Stimulated activated CD8-positive, alpha-beta memory T cell treated with anti-CD3 and anti-CD28 coated beads, Interleukin-4, amount 100 ng/mL, for 4 hours (primary cell): Measurements from ENCODE around the gene FMNL1.

Source experiments
- DNase-seq, 2 donors: peaks; one replicate each; pipeline ENCODE4 v3.0.0-alpha.2; 2020; ENCODE audit warnings: low read depth in 2 of 2, low spot score in 1 of 2

Gene FMNL1

GRCh38 chr17:45222996-45223538 lies 1.4 kb downstream of the FMNL1 start:
- DNase-seq: no peak

GRCh38 chr17:45223539-45224528 lies 2.1 kb downstream of the FMNL1 start:
- no peak for DNase-seq

- DNase-seq: no peak
Measured at GRCh38 chr17:45224671-45225050, 3.0 kb downstream of the FMNL1 start.

GRCh38 chr17:45225051-45225700 lies 3.5 kb downstream of the FMNL1 start:
- no peak for DNase-seq

GRCh38 chr17:45225964-45226530 lies 4.4 kb downstream of the FMNL1 start:
- peak; percentile 86 to 96 for DNase-seq

GRCh38 chr17:45226576-45226975 lies 4.9 kb downstream of the FMNL1 start:
- no peak for DNase-seq

- no peak for DNase-seq
Measured at GRCh38 chr17:45227101-45227925, 5.6 kb downstream of the FMNL1 start.

GRCh38 chr17:45227926-45228762 lies 6.5 kb downstream of the FMNL1 start:
- DNase-seq: no peak

- peak; percentile 46 to 75 for DNase-seq
Measured at GRCh38 chr17:45228763-45229539, 7.3 kb downstream of the FMNL1 start.

- DNase-seq: no peak
Measured at GRCh38 chr17:45229681-45230409, 8.2 kb downstream of the FMNL1 start.

- no peak for DNase-seq
Measured at GRCh38 chr17:45230410-45230786, 8.7 kb downstream of the FMNL1 start.

- no peak for DNase-seq
Measured at GRCh38 chr17:45230787-45231480, 9.2 kb downstream of the FMNL1 start.

GRCh38 chr17:45231481-45232116 lies 9.9 kb downstream of the FMNL1 start:
- no peak for DNase-seq

GRCh38 chr17:45232514-45233422 lies 11.1 kb downstream of the FMNL1 start:
- no peak for DNase-seq

GRCh38 chr17:45233423-45233924 lies 11.8 kb downstream of the FMNL1 start:
- DNase-seq: no peak
